ENCODE measurements around the gene GPR3. TPM values are rescaled to one million over a fixed set of nuclear protein-coding genes. Genes with fewer than 3 reads are reported as not detected.
A peak's percentile ranks its signal among the peaks of the same experiment; 100 is the strongest.

The GPR3 gene
- polyA plus RNA-seq, 4 donors: 0.88 to 1.2 (median 1.0) TPM

DNA sequence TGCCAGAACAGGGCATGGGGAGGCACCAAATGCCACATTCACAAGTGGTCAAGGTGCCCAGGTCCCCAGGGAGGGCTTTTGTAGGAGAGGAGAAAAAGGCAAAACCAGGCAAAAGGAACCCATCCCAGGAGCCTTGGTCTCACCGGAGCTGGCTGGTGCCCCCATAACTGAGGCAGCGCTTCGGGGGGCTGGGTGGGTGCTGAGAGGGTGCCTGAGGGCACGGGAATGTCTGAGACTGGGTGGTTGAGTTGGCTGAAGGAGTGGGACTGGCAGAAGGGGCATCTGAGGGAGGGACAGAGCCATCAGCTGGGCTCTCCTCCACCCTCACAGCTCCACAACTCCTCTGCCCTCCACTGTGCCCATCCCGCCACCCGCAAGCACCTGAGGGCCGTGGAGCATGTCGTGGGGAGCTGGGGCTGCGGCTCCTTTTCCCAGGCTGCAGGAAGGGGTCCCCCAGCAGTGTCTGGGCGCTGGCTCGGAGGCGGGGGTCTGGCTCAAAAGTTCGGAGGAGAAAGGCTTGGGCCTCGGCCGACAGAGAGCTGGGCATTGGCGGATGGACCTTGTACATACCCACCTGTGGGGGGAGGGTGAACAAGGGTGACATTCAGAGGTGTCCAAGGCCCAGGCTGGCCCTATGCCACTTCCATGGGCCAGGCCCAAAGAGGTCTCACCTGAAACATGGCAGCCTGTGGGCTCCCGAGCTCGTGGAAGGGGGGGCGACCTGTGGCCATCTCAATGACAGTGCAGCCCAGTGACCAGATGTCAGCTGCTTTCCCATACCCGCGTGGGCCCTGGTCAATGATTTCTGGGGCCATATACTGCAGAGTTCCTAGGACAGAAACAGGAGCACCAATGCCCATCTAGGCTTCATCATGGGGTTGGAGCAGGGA is 34.1 kb upstream of the GPR3 start:
- no peak for DNase-seq (ENCODE audit: low read depth in 4 of 4, low spot score in 2 of 4)

DNA sequence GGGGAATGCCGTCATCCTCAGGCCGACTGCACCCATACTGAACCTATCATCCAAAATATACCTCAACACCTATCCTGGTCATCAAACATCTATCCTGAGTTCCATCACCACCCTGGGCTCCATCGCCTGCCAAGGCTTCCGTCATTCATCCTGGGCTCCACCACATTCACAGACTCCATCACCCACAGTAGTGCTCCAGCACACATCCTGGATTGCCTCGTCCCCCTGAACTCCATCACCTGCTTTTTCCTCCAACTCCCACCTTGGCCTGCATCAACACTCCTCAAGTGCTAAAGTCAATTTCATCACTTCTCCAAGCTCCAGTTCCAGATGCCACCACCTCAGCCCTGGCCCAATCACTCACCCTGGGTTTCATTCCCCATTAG is 33.5 kb upstream of the GPR3 start:
- DNase-seq (ENCODE audit: low read depth in 4 of 4, low spot score in 2 of 4): no peak

DNA sequence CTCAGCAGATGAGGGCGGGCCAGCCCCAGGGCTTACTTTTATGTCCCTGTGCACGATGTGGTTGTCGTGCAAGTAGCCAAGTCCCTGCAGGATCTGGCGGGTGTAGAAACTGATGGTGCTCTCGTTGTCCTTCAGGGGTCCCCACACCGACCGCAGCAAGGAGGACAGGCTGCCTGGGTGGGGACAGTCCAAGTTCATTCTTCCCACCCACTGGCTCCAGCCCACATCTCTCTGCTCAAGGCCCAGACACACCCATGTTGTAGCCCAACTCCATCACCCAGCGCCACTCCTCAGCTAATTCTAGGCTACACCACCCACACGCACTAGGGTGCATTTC is 32.6 kb upstream of the GPR3 start:
- no peak for DNase-seq (ENCODE audit: low read depth in 4 of 4, low spot score in 2 of 4)

DNA sequence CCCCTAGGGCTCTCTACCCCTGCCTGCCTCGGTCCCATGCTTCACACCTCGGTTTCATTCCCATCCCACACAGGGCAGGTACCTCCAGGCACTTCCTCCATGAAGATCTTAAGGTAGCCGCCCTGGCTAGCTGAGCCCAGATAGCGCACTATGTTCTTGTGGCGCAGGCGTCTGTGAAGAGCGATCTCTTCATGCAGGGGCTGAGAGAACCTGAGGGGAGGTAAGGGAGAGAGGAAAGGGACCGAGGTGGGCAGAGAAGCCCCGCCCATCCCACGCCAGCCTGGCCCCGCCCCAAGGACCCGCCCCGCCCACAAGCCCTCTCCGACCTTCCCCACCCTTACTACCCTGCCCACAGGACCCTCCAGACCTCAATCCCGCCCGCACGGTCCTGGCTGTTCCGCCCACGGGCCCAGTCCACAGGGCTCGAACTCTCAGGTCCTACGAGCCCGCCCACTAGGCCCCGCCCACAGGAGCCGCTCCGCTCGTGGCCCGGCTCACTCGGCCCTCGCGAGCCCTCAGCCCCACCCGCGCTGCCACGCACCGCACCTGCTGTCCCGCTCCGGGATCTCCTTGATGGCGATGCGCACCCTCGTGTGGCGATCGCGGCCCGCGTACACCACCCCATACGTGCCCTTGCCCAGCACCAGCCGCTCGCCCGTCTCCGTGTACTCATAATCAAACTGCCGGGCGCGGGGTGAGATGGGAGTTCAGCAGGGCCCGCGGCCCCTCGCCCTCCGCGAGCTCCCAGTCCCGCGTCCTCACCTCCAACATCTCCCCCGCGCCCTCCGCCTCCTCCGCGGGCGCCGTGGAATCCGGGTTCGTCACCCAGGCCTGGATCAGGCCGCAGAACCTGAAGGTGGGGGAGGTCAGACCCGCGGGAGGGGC is 32.0 kb upstream of the GPR3 start:
- DNase-seq (ENCODE audit: low read depth in 4 of 4, low spot score in 2 of 4): no peak

DNA sequence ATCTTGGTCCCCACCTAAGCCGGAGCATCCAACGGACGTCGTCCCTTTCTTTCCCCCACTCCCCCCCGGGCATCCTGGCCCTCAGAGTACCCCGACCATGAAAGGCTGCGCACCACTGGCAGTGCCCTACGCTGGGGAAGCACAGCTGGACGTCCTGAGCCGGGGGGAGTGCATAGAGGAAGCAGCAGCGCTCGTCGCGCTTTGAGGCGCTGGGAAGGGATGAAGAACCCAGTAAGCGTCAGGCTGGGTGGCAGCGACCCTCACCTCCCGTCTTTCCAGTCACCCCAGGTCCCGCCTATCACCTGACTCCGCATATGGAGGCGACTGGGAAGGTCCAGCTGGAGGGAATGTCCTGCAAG is 31.4 kb upstream of the GPR3 start:
- DNase-seq (ENCODE audit: low read depth in 4 of 4, low spot score in 2 of 4): no peak

DNA sequence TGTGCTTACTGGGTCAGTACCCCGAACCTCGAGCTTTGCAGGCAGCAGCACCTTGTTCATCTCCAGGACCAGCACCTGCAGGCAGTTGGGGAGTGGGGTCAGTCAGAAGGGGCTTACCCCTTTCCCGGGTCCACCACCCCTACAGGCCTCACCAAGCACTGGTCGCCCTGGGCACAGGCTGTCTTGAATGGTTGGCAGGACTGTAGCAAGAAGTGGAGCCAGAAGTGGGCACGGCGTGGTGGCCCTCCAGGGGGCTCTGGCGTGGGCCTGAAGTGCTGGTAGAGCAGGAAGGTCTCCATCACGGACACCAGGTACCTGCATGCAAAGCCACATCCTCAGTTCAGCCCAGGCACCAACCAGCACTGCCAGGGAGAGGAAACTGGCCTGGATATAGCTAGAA is 30.9 kb upstream of the GPR3 start:
- DNase-seq (ENCODE audit: low read depth in 4 of 4, low spot score in 2 of 4): no peak

DNA sequence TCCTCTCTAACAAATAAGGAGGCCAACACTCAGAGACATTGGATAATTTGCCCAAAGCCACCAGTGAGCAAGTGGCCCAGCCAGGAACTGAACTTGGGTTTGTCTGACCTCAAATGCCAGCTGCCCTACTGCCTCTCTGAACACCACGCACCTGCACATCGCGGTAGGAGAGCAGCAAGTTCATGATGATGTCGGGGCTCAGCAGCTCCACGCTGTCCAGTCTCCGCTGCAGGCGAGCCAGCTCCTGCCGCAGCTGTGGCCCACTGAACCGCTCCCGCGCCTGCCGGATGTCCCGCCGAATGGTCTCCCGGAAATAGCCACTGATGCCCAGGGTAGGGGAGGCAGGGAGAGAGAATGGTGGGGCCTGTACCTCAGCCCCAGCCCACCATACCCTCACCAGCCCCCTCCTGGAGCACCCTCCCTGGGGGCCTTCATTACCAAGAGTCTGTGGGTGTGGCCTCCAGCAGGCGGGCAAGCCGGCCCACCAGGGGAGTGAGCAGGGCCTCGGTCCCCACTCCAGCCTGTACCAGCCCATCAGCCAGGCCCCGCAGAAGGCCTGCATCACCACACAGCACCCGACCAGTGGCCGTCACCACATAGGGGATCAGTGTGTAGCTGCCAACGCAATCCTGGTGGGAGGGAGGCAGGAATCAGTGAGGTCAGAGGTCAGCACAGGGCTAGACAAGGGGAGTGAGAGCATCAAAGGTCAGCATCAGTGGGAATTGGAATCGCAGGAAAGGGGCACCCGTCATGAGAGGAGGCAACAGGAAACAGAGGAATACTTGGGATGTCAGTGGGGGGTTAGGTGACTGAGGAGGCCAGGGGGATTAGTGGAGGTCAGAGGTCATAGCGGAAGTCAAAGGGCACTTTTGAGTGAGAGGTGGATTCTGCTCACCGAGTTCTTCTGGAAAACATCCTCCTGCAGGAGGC is 28.4 kb upstream of the GPR3 start:
- DNase-seq (ENCODE audit: low read depth in 4 of 4, low spot score in 2 of 4): no peak

DNA sequence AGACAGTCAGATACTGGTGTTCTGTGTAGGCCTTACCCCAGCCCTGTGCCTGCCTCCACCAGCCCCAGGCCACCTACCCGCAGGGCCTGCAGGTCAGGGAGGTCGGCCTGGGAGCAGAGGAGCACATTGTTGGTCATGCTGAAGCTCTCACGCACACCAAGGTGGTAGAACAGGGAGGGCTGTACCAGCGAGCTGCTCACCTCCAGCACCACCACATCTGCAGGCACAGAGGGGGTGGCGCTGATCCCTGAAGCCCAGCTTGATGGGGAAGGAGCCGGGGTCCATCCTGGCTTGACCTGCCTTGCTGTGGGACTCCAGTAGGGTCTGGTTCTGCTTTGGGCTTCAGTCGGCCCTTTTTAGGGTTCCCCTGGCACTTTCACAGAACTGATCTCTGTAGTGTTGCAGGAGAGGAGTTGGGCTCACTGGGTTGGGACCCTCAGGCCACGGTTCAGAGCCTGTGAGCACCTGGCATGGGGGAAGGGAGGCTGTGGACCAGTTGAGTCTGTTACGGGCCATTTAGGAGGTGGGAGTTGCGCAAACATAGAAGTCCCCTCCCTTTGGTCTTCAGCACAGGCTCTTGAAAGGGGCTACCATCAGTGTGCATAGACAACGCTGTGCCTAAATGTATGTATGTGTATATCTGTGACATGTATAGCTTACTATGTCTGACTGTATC is 27.6 kb upstream of the GPR3 start:
- DNase-seq (ENCODE audit: low read depth in 4 of 4, low spot score in 2 of 4): no peak

DNA sequence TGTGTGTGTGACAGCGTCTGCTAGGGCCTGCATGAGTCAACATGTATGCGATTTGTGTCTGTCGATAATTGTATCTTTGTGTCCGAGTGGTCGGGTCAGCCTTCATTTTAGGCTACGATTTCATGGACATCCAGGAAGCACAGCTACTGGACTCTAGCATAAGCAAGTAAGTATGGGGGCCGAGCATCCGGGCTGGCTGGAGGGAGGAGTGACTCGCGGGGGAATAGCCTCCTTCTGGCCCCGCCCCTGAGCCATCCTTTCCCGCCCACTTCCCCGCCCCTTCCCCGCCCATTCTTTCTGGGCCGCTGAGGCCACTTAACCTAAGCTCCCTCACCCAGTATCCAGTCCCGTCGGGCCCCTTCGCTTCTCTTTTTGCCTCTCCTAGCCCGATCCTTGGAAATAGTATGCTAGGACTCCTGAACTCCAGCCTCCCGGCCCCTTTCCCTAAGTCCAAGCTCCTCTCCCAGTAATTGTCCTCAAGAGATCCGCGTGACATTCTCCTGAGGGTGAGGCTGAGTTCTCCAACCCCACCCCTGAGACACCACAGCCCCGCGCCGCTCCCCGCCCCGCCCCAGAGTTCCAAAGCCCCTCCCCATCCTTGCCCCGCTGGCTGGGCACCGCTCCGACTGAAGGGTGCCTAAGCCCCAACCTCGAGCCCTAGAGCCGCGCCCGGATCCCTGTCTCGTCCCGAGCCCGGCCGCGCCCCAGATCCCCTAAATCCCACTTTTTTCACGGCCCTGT is 26.9 kb upstream of the GPR3 start:
- peak in 2 of 4 donors; percentile 80 to 81 for DNase-seq (ENCODE audit: low read depth in 4 of 4, low spot score in 2 of 4)

DNA sequence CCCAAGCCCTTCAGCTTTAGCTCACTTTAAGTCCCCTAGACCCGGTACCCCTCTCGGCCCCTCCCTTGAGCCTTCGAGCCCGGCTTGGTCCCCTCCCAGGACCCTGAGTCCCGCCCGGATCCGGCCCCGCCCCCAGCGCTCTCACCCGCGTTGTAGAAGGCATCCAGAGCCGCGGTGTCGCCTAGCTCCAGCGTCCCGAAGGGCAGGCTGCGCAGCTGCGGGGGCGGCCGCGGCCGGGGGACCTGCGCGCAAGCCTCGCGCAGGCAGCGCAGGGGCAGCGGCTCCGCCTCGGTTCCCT is 26.4 kb upstream of the GPR3 start:
- peak in 1 of 4 donors; percentile 68 for DNase-seq (ENCODE audit: low read depth in 4 of 4, low spot score in 2 of 4)

DNA sequence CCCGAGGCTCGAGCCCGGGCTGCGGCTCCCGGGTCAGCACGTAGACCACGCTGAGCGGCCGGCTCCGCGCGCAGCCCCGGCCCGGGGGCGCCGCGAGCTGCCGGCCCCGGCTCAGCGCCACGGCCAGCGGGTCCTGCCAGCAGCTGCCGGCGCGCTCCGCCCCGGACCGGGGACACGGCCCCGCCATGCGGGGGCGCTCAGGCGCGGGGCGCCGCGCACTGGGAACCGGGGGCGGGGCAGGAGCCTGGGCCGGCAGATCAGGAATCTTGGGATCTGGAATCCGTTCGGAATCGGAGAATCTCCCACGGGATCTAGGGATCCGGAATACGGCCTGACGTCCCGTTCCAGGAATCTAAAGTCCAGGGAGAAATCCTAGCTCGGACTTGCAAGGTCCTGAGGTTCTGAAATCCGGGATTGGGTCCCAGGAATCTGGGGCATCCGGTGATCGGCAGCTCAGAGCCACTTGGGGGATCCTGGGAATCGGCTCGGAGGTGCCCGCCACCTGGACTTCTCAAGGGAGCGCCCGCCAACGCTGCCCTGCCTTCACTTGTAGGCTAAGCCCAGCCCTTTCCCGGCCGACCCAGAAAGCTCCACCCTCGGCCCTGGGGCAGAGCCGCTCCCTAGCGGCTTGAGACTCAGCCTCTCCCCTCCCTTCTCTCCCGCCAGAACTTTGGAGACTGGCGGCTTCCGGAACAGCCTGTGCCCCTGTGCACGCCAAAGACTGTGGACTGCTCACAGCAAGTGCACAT is 25.8 kb upstream of the GPR3 start, which contains the start of gene MAP3K6:
TSS of gene MAP3K6 (minus strand) at position 551 of the 749 bp plus-strand sequence. CDS start at position 187, 364 bp downstream.
- peak in 1 of 4 donors; percentile 39 for DNase-seq (ENCODE audit: low read depth in 4 of 4, low spot score in 2 of 4)

DNA sequence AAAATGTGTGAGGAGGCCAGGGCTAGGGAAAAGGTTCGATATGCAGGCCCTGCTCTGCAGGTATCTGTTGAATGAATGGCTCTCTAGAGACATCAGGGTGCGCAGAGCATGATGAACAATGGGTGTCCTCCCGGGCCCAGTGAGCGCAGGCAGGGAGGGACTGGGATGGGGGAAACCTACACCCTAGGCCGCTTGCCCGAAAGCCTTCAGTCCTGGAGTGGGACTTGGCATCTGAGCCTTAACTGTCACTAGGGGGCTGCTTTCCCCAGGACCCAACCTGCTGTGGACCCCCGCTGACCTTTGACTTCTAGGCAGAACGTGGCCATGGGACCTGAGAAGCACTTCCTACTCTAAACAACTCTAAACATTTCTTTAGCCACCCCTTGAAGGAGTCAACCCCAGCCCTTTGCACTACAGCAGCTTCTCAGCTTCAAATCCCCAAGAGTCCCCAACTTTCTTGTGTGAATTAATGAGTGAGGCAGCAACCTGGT is 25.2 kb upstream of the GPR3 start:
- no peak for DNase-seq (ENCODE audit: low read depth in 4 of 4, low spot score in 2 of 4)

DNA sequence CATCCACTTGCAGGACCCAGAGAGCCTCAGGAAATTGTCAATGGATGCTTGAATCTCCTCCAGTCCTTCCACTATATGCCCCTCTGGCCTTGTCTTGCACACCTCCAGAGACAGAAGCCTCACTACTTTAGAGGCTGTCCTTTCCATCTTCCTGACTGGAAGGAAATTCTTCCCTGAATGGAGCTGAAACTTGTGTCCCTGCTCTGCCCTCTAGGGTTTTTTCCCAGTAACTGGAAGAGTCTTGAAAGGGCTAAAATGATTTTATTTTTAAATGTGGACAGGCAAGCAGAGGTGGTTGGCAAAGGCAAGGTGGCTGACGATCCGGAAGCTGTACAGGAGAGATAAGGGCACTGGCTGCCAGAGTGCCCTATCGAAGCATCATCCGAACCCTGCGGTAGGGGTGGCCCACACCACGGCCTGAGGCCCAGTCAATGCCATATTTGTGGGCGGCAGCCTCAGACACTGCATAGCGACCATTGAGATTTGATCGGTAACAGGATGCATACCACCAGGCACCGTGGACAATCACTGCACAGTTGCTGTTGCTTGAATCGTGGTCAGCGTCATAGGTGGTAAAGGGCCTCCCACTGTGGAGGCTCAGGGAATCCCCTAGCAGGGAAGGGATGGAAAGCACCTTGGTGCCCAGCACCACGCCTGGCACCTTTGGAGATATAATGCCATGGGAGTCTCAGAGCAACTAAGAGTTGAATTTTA is 23.4 kb upstream of the GPR3 start:
- DNase-seq (ENCODE audit: low read depth in 4 of 4, low spot score in 2 of 4): no peak

DNA sequence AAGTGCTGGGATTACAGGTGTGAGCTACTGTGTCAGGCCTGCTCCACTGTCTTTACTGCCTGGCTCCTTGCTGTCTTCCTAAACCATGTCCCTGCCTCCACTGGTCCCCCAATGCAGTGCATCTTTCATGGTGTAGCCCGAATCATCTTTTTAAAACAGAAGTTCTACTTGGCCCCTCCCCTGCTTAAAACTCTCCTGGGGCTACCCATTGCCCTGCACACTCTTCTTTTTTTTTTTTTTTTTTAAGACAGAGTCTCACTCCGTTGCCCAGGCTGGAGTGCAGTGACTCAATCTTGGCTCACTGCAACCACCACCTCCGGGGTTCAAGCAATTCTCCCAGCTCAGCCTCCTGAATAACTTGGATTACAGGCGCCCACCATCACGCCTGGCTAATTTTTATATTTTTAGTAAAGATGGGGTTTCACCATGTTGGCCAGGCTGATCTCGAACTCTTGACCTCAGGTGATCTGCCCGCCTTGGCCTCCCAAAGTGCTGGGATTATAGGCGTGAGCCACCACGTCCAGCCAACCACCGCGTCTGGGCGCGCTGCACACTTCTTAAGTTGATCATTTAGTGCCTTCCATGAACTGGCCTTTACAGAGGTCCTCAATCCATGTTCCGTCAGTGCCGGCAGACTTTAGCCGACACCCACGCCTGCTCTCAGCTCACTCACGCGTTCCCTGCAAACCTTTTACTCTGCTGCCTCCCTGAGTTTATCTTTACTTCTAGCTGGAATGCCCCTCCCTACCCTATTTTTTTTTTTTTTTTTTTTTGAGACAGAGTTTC is 20.2 kb upstream of the GPR3 start:
- no peak for DNase-seq (ENCODE audit: low read depth in 4 of 4, low spot score in 2 of 4)

DNA sequence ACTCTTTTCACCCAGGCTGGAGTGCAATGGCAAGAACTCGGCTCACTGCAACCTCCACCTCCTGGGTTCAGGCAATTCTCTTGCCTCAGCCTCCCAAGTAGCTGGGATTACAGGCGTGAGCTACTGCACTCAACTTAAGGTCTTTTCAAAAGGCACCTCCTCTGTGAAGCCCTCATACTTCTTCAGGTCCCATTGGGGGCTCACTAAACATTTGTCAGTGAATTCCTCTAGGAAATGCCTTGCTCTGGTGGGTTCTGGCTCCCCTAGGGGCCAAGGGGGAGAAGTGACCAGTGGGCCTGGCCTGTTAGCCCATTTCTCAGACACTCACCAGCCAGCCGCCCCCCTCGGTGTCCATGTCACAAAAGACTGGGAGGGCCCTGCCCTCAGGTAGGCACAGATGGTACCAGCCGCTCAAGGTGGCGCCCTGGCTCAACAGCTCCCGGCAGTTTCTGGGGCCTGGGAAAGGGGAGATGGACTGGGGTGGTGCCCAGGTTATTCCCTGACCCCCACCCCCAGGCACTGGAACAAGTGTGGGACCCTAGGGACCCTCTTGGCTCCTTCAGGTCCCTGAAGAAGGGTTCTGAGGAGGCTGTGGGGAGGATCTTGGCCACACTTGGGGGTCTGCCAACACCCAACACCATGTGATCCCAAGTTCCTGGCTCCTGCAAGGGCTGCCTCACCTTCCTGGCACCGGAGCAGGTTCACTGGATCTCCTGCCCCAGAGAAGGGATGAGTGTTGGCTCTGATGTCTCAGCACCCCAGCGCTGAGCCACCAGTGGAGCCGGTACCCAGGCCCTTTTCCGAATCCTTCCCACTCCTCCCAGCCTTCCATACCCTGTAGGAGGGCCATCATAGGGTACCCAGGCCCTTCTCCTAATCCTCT is 19.4 kb upstream of the GPR3 start:
- DNase-seq (ENCODE audit: low read depth in 4 of 4, low spot score in 2 of 4): no peak

DNA sequence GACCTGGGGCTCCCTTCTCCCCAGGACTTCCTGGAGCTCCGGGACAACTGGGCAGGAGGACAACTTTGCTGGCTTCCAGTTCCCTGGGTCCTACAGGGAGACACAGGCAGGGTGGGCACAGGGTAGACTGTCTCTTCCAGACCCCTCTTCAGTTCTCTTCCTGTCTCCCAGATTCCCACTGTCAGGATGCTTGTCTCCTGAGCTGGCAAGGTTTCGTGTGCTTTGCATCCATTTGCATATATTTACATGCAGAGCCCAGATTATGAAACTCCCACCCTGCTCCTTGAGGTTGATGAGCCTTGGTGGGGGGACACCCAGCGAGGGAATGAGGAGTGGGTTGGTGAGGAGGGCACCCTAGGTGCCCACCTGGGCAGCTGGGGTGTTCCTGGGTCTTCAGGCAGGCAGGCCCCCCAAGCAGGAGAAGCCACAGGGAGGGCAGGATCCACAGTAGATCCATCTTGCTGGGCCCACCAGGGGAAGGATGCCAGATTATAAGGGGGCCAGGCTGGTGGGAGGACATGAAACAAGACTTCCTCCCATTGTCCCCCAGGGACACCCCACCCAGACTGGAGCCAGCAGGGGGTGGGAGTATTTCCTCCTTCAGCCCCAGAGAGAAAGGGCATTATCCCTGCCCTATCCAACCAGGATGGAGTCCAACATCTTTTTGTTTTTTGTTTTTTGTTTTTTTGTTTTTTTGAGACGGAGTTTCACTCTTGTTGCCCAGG is 17.9 kb upstream of the GPR3 start, which contains the start of gene FCN3:
TSS of gene FCN3 (minus strand) at position 463 of the 725 bp plus-strand sequence. CDS start at position 457, 6 bp downstream.
- no peak for DNase-seq (ENCODE audit: low read depth in 4 of 4, low spot score in 2 of 4)

All from left renal cortex interstitium (tissue), 4 donors.